ENCODE results near the gene TNFRSF8.
A peak's percentile ranks its signal among the peaks of the same experiment; 100 is the strongest.
"Not testable (repeated sequence)": the region's sequence is repeated elsewhere in the genome, so short reads cannot be mapped to it uniquely, and the experiment has no call there.

The TNFRSF8 gene

GRCh38 chr1:12038356-12039163, 24.5 kb upstream of the TNFRSF8 start:
- DNase-seq (ENCODE audit: low read depth): no peak

- no peak for DNase-seq (ENCODE audit: low read depth)
Observed at GRCh38 chr1:12039164-12039525, 24.0 kb upstream of the TNFRSF8 start.

- not testable (repeated sequence) for DNase-seq (ENCODE audit: low read depth)
Observed at GRCh38 chr1:12039824-12040456, 23.2 kb upstream of the TNFRSF8 start.

GRCh38 chr1:12040457-12041051, 22.5 kb upstream of the TNFRSF8 start:
- peak; percentile 76 for DNase-seq (ENCODE audit: low read depth)

GRCh38 chr1:12044187-12044877, 18.8 kb upstream of the TNFRSF8 start:
- DNase-seq (ENCODE audit: low read depth): not testable (repeated sequence)

GRCh38 chr1:12046749-12047119, 16.4 kb upstream of the TNFRSF8 start:
- DNase-seq (ENCODE audit: low read depth): no peak

- DNase-seq (ENCODE audit: low read depth): peak; percentile 19
Observed at GRCh38 chr1:12047120-12047876, 15.8 kb upstream of the TNFRSF8 start.

- no peak for DNase-seq (ENCODE audit: low read depth)
Observed at GRCh38 chr1:12048372-12048771, 14.7 kb upstream of the TNFRSF8 start.

- no peak for DNase-seq (ENCODE audit: low read depth)
Observed at GRCh38 chr1:12049616-12050015, 13.5 kb upstream of the TNFRSF8 start.

- DNase-seq (ENCODE audit: low read depth): no peak
Observed at GRCh38 chr1:12051361-12051760, 11.7 kb upstream of the TNFRSF8 start.

- peak; percentile 46 for DNase-seq (ENCODE audit: low read depth)
Observed at GRCh38 chr1:12052008-12052573, 11.0 kb upstream of the TNFRSF8 start.

GRCh38 chr1:12052997-12053686, 10.0 kb upstream of the TNFRSF8 start:
- no peak for DNase-seq (ENCODE audit: low read depth)

GRCh38 chr1:12053752-12054548, 9.2 kb upstream of the TNFRSF8 start:
- DNase-seq (ENCODE audit: low read depth): no peak

GRCh38 chr1:12055259-12055658, 7.8 kb upstream of the TNFRSF8 start:
- DNase-seq (ENCODE audit: low read depth): no peak

- no peak for DNase-seq (ENCODE audit: low read depth)
Observed at GRCh38 chr1:12056331-12056841, 6.7 kb upstream of the TNFRSF8 start.

- no peak for DNase-seq (ENCODE audit: low read depth)
Observed at GRCh38 chr1:12057382-12057781, 5.7 kb upstream of the TNFRSF8 start.

GRCh38 chr1:12057940-12058687, 5.0 kb upstream of the TNFRSF8 start:
- DNase-seq (ENCODE audit: low read depth): no peak

GRCh38 chr1:12059226-12059625, 3.9 kb upstream of the TNFRSF8 start:
- no peak for DNase-seq (ENCODE audit: low read depth)
